Lung (tissue), 12 donors: ENCODE measurements around the gene TRPM3. TPM values are rescaled to one million over a fixed set of nuclear protein-coding genes. Genes with fewer than 3 reads are reported as not detected.

Experiments
- ATAC-seq: fragments of 200-7000 bp; cut with Tn5 transposase; one replicate; pipeline ENCODE4 v1.9.1; 2020; ENCODE audit warnings: moderate number of reproducible peaks; ENCODE audit not compliant: insufficient read depth, low FRiP score
- DNase-seq, 3 donors: peaks; one replicate each; pipeline ENCODE4 v3.0.0-alpha.2; 2013 to 2017
- H3K27ac ChIP-seq, 2 donors: one replicate each; pipeline ENCODE4 v1.5.1; 2013; ENCODE audit warnings: mild to moderate bottlenecking in 2 of 2, moderate library complexity in 2 of 2, control low read depth in 1 of 2, inconsistent platforms in 1 of 2, low read depth in 1 of 2, low read length in 1 of 2
- H3K27me3 ChIP-seq, 3 donors: one replicate each; pipeline ENCODE4 v1.5.1; 2013; ENCODE audit warnings: low read length in 2 of 3; ENCODE audit not compliant: control insufficient read depth in 3 of 3, insufficient read depth in 3 of 3
- H3K36me3 ChIP-seq, 4 donors: one replicate each; pipeline ENCODE4 v1.5.1; 2013; ENCODE audit warnings: low read length in 4 of 4, mild to moderate bottlenecking in 1 of 4, moderate library complexity in 1 of 4; ENCODE audit not compliant: control insufficient read depth in 4 of 4, insufficient read depth in 4 of 4
- H3K4me1 ChIP-seq, 5 donors: one replicate each; pipeline ENCODE4 v1.5.1; 2013; ENCODE audit warnings: low read length in 5 of 5, mild to moderate bottlenecking in 2 of 5, moderate library complexity in 1 of 5; ENCODE audit not compliant: control insufficient read depth in 5 of 5, insufficient read depth in 5 of 5
- H3K4me3 ChIP-seq: one replicate; pipeline ENCODE4 v1.5.1; 2013; ENCODE audit warnings: mild to moderate bottlenecking, control low read depth, moderate library complexity
- H3K9ac ChIP-seq, 2 donors: one replicate each; pipeline ENCODE4 v1.5.1; 2013; ENCODE audit warnings: low read length in 2 of 2, control low read depth in 1 of 2; ENCODE audit not compliant: insufficient read depth in 1 of 2
- H3K9me3 ChIP-seq, 4 donors: one replicate each; pipeline ENCODE4 v1.5.1; 2013; ENCODE audit warnings: low read length in 3 of 4, mild to moderate bottlenecking in 1 of 4, moderate library complexity in 1 of 4; ENCODE audit not compliant: control insufficient read depth in 4 of 4, insufficient read depth in 3 of 4
- CTCF ChIP-seq: IDR thresholded peaks from 2 replicates; pipeline ENCODE4 v1.5.1; 2012; ENCODE audit warnings: mild to moderate bottlenecking; ENCODE audit errors: control extremely low read depth, extremely low read depth
- WGBS, 2 donors: extraction: QIAGEN DNeasy Blood & Tissue Kit; methylation state at CpG; one replicate each; pipeline ENCODE4 v1.1.7; 2013; 5-methylcytosine and 5-hydroxymethylcytosine counted together
- polyA plus RNA-seq, 2 donors: library from polyadenylated mRNA; stranded (reverse); fragments of 200-250 nt; gene quantifications; one replicate each; pipeline ENCODE4 v1.2.1, GENCODE V29; 2013
- total RNA-seq, 2 donors: library from RNA; depleted of rRNA in 1 of 2; stranded (reverse); fragments of >200 nt in 1 of 2; gene quantifications; one replicate each; pipeline ENCODE4 v1.2.1, GENCODE V29; 2014 to 2021
- donor health status: control.
- donor health status: control.
- donor health status: Bipolar disorder and iron deficiency.
- donor health status: healthy.
- donor health status: DM: yes; HTN: yes; CAD: no.

TRPM3 gene
- total and polyA plus RNA-seq, 4 donors: 0.02 to 1.4 (median 0.49) TPM; not detected in 1

DNA sequence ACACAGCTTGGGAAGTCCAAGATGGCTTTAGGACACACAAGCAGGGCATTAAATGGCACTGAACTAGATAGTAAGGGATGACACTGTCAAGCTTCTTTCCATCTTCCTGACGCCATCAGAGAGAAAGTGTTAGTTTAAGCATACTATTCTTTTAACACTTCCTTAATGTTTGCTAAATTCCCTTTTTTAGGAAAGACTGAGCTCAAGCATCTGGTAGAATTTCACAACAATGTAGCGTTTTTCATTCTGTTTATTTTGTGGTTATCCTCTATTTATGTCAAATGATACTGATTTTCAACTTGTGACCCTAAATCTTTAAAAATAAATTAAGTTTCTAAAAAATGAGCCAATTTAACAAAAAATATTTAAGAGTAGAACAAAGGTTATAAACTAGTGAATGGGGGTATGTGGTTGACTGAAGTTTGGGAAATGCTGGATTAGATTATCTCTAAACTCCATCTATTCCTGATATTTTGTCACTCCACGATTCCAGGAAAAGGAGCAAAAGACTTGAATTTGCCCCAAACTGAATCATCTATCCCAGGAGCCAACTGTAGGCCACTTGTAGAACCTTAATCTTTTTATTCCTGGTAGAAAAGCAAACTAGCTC is 559.5 kb downstream of the TRPM3 start:
- Histone ChIP-seq H3K27me3 (no peaks in the 10 kb centered on the region), H3K4me1 (peaks cover 0 to 29% (median 7%) of the 10 kb centered on the region in 5 donors), H3K4me3 (no peak overlapping the region), H3K36me3 (no peaks in the 10 kb centered on the region), H3K9me3 (no peaks in the 10 kb centered on the region), H3K9ac (no peak overlapping the region), H3K27ac (peak overlapping the region in 1 of 2 donors; percentile 56)
- 46 to 61% methylated on average over 3 of the region's 3 CpGs for WGBS, 2 donors
- no peak for TF ChIP-seq CTCF
- peak in 2 of 3 donors; percentile 68 to 82 for DNase-seq
- no peak for ATAC-seq

GRCh38 chr9:70561111-70561510 is 560.3 kb downstream of the TRPM3 start:
- ATAC-seq: no peak
- TF ChIP-seq CTCF: no peak
- DNase-seq: no peak
- Histone ChIP-seq H3K4me1 (peaks cover 0 to 29% (median 7%) of the 10 kb centered on the region in 5 donors), H3K9me3 (no peaks in the 10 kb centered on the region), H3K36me3 (no peaks in the 10 kb centered on the region), H3K27ac (peak overlapping the region in 1 of 2 donors; percentile 56), H3K27me3 (no peaks in the 10 kb centered on the region), H3K4me3 (no peak overlapping the region), H3K9ac (no peak overlapping the region)
- 83 to 88% methylated on average over 4 of the region's 4 CpGs for WGBS, 2 donors

- Histone ChIP-seq H3K27ac (no peak overlapping the region), H3K4me1 (peaks cover under 1 to 28% (median 16%) of the 10 kb centered on the region in 5 donors), H3K9me3 (no peaks in the 10 kb centered on the region), H3K9ac (no peak overlapping the region), H3K4me3 (no peak overlapping the region), H3K36me3 (no peaks in the 10 kb centered on the region), H3K27me3 (no peaks in the 10 kb centered on the region)
- TF ChIP-seq CTCF: no peak
- DNase-seq (no peak), ATAC-seq (no peak)
Observed at GRCh38 chr9:70559102-70559501, 562.3 kb downstream of the TRPM3 start.
